Skeletal muscle cell (primary cell): ENCODE results near the gene ROCK2.
"Not testable (repeated sequence)": the region's sequence is repeated elsewhere in the genome, so short reads cannot be mapped to it uniquely, and the experiment has no call there.

Source experiments
- DNase-seq: peaks from one replicate; pipeline ENCODE4 v3.0.0-alpha.2; 2010; ENCODE audit warnings: low read depth
- H3K4me3 ChIP-seq: 2 replicates; pipeline ENCODE4 v1.5.1; 2011; ENCODE audit warnings: low read depth, mild to moderate bottlenecking, control low read depth, low read length, moderate library complexity

The ROCK2 gene

GRCh38 chr2:11343650-11344341 is 640 bp downstream of the ROCK2 start:
- no peak for DNase-seq
- peak overlapping the region; percentile 95 for H3K4me3 ChIP-seq

- DNase-seq, result no peak
- peak overlapping the region; percentile 95 for H3K4me3 ChIP-seq
Measured at GRCh38 chr2:11343368-11343649, 1.1 kb downstream of the ROCK2 start.

- DNase-seq, result peak; percentile 41
- peak overlapping the region; percentile 95 for H3K4me3 ChIP-seq
Measured at GRCh38 chr2:11342551-11343367, 1.7 kb downstream of the ROCK2 start.

- no peak for DNase-seq
- H3K4me3 ChIP-seq, result no peak overlapping the region
Measured at GRCh38 chr2:11340717-11341116, 3.7 kb downstream of the ROCK2 start.

DNA sequence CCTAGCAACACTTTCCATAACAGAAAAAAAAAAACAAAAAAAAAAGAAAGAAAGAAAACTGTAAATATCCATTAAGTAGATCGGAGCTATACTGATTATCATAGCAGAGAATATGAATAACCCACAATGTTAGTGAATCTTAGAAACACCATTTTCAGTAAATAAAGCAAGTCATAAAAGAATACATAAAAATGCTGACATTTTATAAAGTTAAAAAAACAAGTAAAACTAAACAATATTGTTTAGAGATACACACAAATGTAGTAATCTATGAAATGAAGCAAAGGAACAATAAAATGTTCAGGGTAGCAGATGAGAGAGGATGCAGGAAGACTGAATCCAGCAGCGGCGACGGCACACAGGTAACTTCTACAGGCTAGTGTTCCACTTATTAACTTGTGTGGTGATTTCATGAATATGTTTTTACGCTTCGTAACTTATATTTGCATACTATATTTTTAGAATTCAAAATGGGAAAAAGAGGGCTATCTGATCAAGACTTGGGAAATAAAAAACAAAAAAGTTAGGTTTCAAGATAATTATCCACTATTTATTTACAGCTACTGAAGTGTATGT is 4.8 kb downstream of the ROCK2 start:
- H3K4me3 ChIP-seq, result no peak overlapping the region
- DNase-seq, result no peak

- DNase-seq, result no peak
- H3K4me3 ChIP-seq, result no peak overlapping the region
Measured at GRCh38 chr2:11338580-11338979, 5.9 kb downstream of the ROCK2 start.

DNA sequence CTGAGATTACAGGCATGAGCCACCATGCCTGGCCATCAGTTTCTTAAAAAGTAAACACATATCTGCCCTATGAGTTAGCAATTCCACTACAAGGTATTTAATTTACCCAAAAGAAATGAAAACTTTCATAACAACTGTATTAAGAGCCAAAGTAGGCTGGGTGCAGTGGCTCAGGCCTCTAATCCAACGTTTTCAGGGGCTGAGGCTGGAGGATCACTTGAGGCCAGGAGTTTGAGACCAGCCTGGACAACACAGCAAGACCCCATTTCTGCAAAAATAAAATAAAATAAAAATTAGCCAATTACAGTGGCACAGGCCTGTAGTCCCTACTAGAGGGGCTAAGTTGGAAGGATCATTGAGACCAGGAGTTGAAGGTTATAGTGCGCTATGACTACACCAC is 6.5 kb downstream of the ROCK2 start:
- no peak for DNase-seq
- no peak overlapping the region for H3K4me3 ChIP-seq

DNA sequence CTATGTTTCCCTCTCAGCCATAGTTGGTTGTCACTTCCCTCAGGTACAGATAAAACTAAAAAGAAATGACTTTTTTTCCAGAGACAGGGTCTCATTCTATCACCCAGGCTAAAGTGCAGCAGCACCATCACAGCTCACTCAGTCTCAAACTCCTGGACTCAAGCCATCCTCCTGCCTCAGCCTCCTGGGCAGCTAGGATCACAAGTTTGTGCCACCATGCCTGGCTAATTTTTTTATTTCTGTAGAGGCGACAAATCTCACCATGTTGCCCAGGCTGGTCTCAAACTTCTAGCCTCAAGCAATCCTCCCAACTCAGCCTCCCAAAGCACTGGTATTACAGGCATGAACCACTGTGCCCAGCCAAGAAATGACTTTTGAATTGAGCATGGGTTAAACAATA is 8.2 kb downstream of the ROCK2 start:
- no peak for DNase-seq

DNA sequence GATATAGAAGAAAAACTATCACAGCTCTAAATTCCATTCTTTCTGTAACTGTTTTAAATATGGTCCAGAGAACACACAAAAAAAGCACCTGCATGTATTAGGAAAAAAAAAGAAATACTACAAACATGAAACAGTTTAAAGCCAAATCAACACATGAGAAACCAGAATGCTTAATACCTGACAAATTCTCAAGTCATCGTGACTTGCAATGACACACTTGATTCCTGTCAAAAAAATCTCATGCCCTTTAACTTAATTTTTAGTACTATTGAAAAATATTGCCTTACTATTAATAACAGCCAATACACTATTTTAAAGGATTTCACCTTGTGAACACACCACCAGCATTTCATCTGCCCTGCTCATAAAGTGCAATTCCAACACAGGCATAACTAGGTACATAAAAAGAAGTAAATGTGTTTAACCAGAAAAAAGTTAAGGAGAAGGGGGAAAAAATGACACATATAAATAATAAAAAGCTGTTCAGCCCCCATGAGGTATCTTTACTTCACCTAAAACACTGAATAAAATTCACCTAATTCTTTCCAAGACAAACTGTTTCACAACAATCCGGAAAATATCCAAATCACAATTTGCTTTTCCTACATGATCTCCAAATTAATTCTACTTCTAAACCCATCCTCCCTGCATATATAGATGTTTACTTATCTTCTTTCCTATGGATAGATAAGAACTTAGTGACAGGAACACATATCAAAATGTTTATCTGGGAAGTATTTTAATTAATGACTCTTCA is 10.8 kb downstream of the ROCK2 start:
- no peak overlapping the region for H3K4me3 ChIP-seq
- no peak for DNase-seq

More for the DNA sequence above, 8.2 kb downstream of the ROCK2 start:
- H3K4me3 ChIP-seq, result no peak overlapping the region

DNA sequence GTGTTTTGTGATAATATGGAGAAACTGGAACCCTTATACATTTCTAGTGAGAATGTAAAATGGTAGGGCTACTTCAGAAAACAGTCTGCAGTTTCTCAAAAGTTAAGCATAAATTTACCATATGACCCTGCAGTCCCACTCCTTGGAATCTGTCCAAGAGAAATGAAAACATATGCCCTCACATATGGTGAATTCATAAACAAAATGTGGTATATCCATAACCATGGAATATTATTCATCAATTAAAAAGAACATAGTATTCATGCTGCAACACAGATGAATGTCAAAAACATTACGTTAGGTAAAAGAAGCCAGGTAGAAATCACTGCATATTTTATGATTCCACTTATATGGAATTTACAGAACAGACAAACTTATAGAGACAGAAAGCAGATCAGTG is 11.8 kb downstream of the ROCK2 start:
- no peak for DNase-seq
- H3K4me3 ChIP-seq, result no peak overlapping the region

- no peak overlapping the region for H3K4me3 ChIP-seq
- DNase-seq, result no peak
Measured at GRCh38 chr2:11330457-11331142, 13.8 kb downstream of the ROCK2 start.

DNA sequence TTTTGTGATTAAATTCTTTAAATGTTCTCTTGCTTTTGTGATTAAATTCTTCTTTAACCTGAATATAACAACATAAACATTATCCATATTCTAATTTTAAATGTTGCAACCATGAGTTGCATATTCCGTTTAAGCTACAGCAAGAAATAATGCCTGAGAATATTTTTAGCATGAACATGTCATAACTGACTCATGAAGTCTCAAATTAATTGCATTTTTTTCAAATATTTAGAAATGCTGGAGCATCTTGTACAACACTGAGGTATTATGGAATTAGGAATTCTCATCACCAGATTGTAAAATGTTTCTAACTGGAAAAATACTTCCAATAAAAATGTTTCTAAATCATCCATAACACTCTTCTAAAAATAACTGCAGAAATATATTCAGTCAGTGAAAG is 14.7 kb downstream of the ROCK2 start:
- no peak for DNase-seq
- H3K4me3 ChIP-seq, result no peak overlapping the region

GRCh38 chr2:11328522-11328921 is 15.9 kb downstream of the ROCK2 start:
- not testable (repeated sequence) for DNase-seq, H3K4me3 ChIP-seq

- DNase-seq, result no peak
- no peak overlapping the region for H3K4me3 ChIP-seq
Measured at GRCh38 chr2:11327871-11328270, 16.6 kb downstream of the ROCK2 start.

- DNase-seq, result no peak
- no peak overlapping the region for H3K4me3 ChIP-seq
Measured at GRCh38 chr2:11326677-11327211, 17.7 kb downstream of the ROCK2 start.

DNA sequence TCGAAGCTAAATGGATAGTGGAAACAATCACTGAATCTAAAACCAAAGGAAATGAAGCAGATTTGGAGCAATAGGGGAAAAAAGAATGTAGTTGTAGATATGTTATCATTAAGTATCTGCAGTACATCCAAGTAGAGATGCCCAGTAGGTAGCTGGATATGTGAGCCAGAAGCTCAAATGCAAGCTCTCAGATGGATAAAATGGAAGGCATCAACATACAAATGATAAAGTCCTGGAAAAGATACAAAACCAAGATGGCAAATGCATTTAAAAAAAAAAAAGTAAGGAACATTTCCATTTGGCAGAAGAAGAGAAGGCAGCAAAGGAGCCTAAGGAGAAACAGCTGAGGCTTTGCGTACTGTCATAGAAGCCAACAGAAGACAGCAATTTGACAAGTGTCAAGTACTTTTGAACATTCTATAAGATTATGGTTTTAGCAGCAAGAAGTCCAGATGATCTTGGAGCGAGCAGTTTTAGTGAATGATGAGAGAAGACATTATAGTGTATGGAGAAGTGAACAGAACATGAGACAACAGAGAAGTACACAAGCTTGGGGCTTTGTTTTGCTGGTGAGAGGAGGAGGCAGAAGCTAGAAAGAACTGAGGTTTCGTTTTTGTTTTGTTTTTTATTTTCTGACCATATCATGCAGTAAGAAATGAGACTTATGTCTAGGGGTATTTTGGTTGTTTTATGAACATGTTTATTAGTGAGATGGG is 18.3 kb downstream of the ROCK2 start:
- no peak overlapping the region for H3K4me3 ChIP-seq
- DNase-seq, result no peak

DNA sequence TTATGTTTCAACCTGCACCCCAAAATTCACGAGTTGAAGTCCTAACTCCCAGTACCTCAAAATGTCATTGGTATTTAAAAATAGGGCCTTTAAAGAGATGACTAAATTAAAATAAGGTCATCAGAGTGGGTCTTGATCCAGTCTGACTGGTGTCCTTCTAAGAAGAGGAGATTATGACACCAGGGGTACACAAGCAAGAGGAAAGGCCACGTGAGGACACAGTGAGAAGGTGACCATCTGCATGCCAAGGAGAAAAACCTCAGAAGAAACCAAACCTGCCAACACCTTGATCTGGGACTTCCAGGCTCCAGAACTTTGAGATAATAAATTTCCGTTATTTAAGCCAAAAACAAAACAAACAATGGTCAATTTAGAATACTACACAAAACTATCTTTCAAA is 22.6 kb downstream of the ROCK2 start:
- no peak overlapping the region for H3K4me3 ChIP-seq
- no peak for DNase-seq

DNA sequence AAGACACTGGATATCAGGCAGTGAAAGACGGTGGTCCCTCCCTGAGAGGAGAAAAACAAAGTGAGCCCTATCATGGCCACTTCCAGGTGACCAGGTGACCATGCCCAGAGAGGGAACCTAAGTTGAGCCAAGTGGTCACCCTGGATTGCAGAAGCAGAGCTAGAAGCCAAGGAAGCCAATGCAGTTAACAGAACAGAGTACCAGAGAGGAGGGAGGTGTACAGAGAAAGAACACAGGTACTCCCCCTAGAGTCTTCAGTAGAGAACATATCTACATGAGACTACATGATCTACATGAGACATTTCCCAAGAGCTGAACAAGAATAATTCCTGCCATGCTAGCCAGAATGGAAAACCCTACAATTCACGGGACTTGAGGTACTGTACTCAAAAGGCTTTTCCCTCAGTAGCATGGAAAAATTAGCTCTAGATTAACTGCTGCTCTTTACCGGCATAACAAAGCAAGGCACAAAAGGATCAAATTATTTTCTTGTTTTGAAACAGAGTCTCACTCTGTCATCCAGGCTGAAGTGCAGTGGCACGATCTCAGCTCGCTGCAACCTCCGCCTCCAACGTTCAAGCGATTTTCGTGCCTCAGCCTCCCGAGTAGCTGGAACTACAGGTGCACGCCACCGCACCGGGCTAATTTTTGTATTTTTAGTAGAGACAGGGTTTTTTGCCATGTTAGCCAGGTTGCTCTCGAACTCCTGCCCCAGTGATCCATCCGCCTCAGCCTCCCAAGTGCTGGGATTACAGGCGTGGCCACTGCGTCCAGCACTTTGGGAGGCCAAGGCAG is 23.5 kb downstream of the ROCK2 start:
- DNase-seq, result no peak
- no peak overlapping the region for H3K4me3 ChIP-seq
